ENCODE data around the gene TRIO. TPM values are rescaled to one million over a fixed set of nuclear protein-coding genes. Genes with fewer than 3 reads are reported as not detected.

The TRIO gene
- total and polyA plus RNA-seq, 2 of the 8 experiments (the other 6 are each of a cell fraction or from before 2014, with no cell fraction given): 35.1 to 69.1 TPM

GRCh38 chr5:14208071-14209021 is 65.2 kb downstream of the TRIO start:
- no peak overlapping the region for H2BK12ac ChIP-seq (ENCODE audit: low read depth, low read length)
- H3K79me1 ChIP-seq (ENCODE audit: low read depth, low read length): peaks cover 7% of the 10 kb centered on the region
- H3K14ac ChIP-seq (ENCODE audit: insufficient read length): no peak overlapping the region
- H3K9ac ChIP-seq (replicated peaks in 1 of 4; ENCODE audit: extremely low read depth in 1 of 4, low read depth in 3 of 4, low read length in 3 of 4): no peak overlapping the region
- no peak overlapping the region for H3K4ac ChIP-seq (replicated peaks; ENCODE audit: insufficient read length, low read depth, low read length)
- H3K27ac ChIP-seq (ENCODE audit: low read depth, low read length): no peak overlapping the region
- ChIA-PET POLR2A (ENCODE audit: partially characterized antibody) (no interaction called here), CTCF (ENCODE audit: partially characterized antibody) (interaction anchor here (0.6 kb wide), 1 partner anchor 117 kb away, joined by 4 read pairs; no protein-coding TSS in a partner anchor)
- DNase-seq (ENCODE audit: low read depth in 1 of 2, low spot score in 2 of 2) (no peak), FAIRE-seq (no peak)
- H2BK15ac ChIP-seq (ENCODE audit: low read length): no peak overlapping the region
- no peak overlapping the region for H3K56ac ChIP-seq (replicated peaks; ENCODE audit: insufficient read length, low read depth, low read length)
- no peak overlapping the region for H3K4me3 ChIP-seq (ENCODE audit: extremely low read depth in 1 of 4, insufficient read depth in 2 of 4, low read depth in 3 of 4, low read length in 4 of 4)
- no peak overlapping the region for H2AFZ ChIP-seq (ENCODE audit: low read length)
- H3K79me2 ChIP-seq (ENCODE audit: control insufficient read depth in 1 of 2, insufficient read depth in 2 of 2, low read length in 2 of 2): peaks cover 0 to 99% of the 10 kb centered on the region in 2 experiments; a peak in 3 of 4 replicates
- H4K8ac ChIP-seq (ENCODE audit: extremely low read depth, insufficient read depth, low read length): no peak overlapping the region
- no peak overlapping the region for H4K91ac ChIP-seq (replicated peaks; ENCODE audit: insufficient read length, low read length)
- H2BK120ac ChIP-seq (replicated peaks; ENCODE audit: low read depth, low read length): no peak overlapping the region
- H3K18ac ChIP-seq (ENCODE audit: extremely low read depth, low read length): no peak overlapping the region
- H2BK20ac ChIP-seq (ENCODE audit: low read length): no peak overlapping the region
- peaks cover 7 to 8% of the 10 kb centered on the region in 2 experiments for H4K20me1 ChIP-seq (replicated peaks in 1 of 2; ENCODE audit: control insufficient read depth in 1 of 2, insufficient read depth in 2 of 2, low read length in 2 of 2)
- H3K9me3 ChIP-seq (ENCODE audit: insufficient read depth in 2 of 2, low read depth in 1 of 2, low read length in 1 of 2): no peaks in the 10 kb centered on the region
- no peak overlapping the region for H3K4me2 ChIP-seq (ENCODE audit: insufficient read depth in 1 of 2, low read depth in 2 of 2, low read length in 2 of 2)
- no peak overlapping the region for H2AK5ac ChIP-seq (ENCODE audit: low read depth, low read length)
- no peak overlapping the region for H3K23ac ChIP-seq (ENCODE audit: insufficient read length)
- no peaks in the 10 kb centered on the region; the same call in 1 of the 2 replicates for H3K23me2 ChIP-seq (ENCODE audit: low read depth, low read length)
- H3K4me1 ChIP-seq (replicated peaks in 1 of 4; ENCODE audit: control insufficient read depth in 3 of 4, insufficient read depth in 4 of 4, low read length in 3 of 4): peaks cover 0 to 13% (median 3%) of the 10 kb centered on the region in 4 experiments; a peak in 3 of 7 replicates
- no peak overlapping the region for H2BK5ac ChIP-seq (ENCODE audit: low read depth, low read length)
- no peaks in the 10 kb centered on the region for H3K27me3 ChIP-seq (replicated peaks in 1 of 4; ENCODE audit: control insufficient read depth in 3 of 4, extremely low read depth in 1 of 4, insufficient read depth in 3 of 4, low read length in 3 of 4)
- WGBS, 2 experiments (ENCODE audit: extremely low coverage in 1 of 2, insufficient coverage in 1 of 2, insufficient read length in 1 of 2, insufficient replicate concordance in 2 of 2, low coverage in 1 of 2, low lambda C conversion rate in 2 of 2, missing lambda C conversion rate in 1 of 2): 85% methylated on average over 8 of the region's 8 CpGs; no CpG with 5 or more reads in 1 of the 2 experiments
- no peak overlapping the region for H4K5ac ChIP-seq (ENCODE audit: insufficient read length, low read depth, low read length)
- no peaks in the 10 kb centered on the region for H3K36me3 ChIP-seq (ENCODE audit: control insufficient read depth in 2 of 4, insufficient read depth in 4 of 4, low read length in 3 of 4)
- TF ChIP-seq BRCA1 (IDR thresholded peaks at IDR 0.05; ENCODE audit: low read depth, low read length) (no peak), CBX8 (IDR thresholded peaks at IDR 0.05; ENCODE audit: borderline replicate concordance, low read depth, low read length) (no peak), RBBP5 (IDR thresholded peaks at IDR 0.05; ENCODE audit: borderline replicate concordance, low read depth, low read length) (no peak), SRF (IDR thresholded peaks at IDR 0.05; ENCODE audit: low read depth, low read length) (no peak), CTCF (IDR thresholded peaks at IDR 0.05; ENCODE audit: control extremely low read depth in 1 of 3, insufficient read depth in 1 of 3, low read depth in 1 of 3, low read length in 3 of 3) (no peak), CHD2 (IDR thresholded peaks at IDR 0.05; ENCODE audit: low read length) (no peak), SUZ12 (IDR thresholded peaks at IDR 0.05; ENCODE audit: low read length) (no peak), CHD1 (IDR thresholded peaks at IDR 0.05; ENCODE audit: low read depth, low read length) (no peak), RAD21 (IDR thresholded peaks at IDR 0.05 in 1 of 2, conservative IDR thresholded peaks at IDR 0.05 in 1 of 2; ENCODE audit: low read depth in 2 of 2, low read length in 2 of 2) (no peak)
